DOHH2 (cell line): ENCODE results near the gene SP140.

Source experiments
- CTCF ChIP-seq: fragments of 200-600 bp; sonication (generic); IDR thresholded peaks from one replicate; pipeline ENCODE4 v1.5.1; 2014; ENCODE audit warnings: antibody characterized with exemption, mild to moderate bottlenecking, low read depth, low read length; ENCODE audit not compliant: poor library complexity, severe bottlenecking
- EZH2phosphoT487 ChIP-seq: fragments of 200-600 bp; sonication (generic); IDR thresholded peaks from 2 replicates; pipeline ENCODE4 v1.6.1; 2017; ENCODE audit warnings: borderline replicate concordance, mild to moderate bottlenecking, antibody characterized with exemption, low read length, moderate library complexity, mixed read lengths

GRCh38 chr2:230347659-230348305 is 122.2 kb downstream of the SP140 start:
- no peak for TF ChIP-seq CTCF
- TF ChIP-seq EZH2phosphoT487 = no peak
